GM10847 (cell line): ENCODE results near the gene DNAJB11.

ENCODE experiments used
- POLR2A ChIP-seq: IDR thresholded peaks from 2 replicates; pipeline ENCODE4 v1.6.1; 2011; ENCODE audit not compliant: insufficient read length; ENCODE audit errors: extremely low read depth

DNAJB11 gene

GRCh38 chr3:186605561-186606545, 35.3 kb downstream of the DNAJB11 start:
- TF ChIP-seq POLR2A = no peak

- no peak for TF ChIP-seq POLR2A
These were observed 38.2 kb downstream of the DNAJB11 start for GRCh38 chr3:186608624-186609215.

- no peak for TF ChIP-seq POLR2A
These were observed 38.8 kb downstream of the DNAJB11 start for GRCh38 chr3:186609247-186609868.

DNA sequence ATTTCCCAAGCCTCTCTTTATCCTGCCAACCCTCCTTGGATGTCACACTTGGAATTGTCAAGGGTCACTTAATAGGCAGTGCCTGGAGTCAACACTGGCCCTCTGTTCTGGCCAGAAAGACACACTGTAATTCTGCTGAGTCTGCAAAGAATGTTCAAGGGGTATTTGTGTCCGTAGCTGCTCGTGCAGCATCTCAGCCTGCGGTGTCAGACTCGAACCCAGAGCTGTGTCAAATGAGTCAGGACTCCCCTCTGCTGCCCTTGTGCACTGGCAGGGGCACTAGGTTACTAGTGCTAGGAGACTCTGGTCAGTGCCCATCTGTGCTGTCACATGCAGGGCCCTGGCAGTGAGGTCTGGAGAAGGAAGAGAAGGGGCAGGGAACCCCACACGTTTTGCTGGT, 41.5 kb downstream of the DNAJB11 start:
- no peak for TF ChIP-seq POLR2A

DNA sequence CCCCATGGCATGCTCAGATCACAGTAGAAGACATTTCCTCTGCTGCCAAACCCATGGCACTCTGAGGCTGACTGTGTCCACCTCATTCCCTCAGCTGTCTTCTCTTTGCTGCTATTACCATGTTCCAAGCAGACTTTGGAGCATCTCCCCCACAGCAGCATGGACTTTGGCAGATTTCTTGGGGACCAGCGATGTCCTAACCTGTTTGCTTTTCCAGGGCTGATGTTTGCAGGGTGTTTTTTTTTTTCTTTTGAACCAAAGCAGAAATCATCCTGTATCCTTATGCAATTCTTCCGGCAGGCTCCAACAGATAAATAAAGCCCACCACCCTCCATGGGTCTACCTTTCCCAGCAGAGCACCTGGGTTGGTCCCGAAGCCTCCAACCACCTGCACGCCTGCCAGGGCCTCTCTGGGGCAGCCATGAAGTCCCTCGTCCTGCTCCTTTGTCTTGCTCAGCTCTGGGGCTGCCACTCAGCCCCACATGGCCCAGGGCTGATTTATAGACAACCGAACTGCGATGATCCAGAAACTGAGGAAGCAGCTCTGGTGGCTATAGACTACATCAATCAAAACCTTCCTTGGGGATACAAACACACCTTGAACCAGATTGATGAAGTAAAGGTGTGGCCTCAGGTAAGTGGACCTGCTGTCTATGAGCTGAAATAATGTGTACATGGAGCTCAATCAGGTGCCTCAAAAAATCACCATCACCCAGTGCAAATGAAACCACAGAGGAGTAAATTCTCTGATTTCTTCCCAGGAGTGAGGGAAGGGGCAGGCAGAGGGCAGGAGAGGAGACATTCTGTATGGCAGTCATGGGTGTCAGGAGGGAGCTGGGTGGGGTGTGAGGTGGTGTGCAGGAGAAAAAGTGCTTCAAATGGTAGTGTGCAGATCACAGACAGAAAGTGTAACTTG, 42.5 kb downstream of the DNAJB11 start, which contains the start of gene AHSG:
Gene AHSG (plus strand): TSS at position 340 of the 916 bp plus-strand sequence. CDS start 82 bp downstream, at position 422.
- TF ChIP-seq POLR2A = no peak

DNA sequence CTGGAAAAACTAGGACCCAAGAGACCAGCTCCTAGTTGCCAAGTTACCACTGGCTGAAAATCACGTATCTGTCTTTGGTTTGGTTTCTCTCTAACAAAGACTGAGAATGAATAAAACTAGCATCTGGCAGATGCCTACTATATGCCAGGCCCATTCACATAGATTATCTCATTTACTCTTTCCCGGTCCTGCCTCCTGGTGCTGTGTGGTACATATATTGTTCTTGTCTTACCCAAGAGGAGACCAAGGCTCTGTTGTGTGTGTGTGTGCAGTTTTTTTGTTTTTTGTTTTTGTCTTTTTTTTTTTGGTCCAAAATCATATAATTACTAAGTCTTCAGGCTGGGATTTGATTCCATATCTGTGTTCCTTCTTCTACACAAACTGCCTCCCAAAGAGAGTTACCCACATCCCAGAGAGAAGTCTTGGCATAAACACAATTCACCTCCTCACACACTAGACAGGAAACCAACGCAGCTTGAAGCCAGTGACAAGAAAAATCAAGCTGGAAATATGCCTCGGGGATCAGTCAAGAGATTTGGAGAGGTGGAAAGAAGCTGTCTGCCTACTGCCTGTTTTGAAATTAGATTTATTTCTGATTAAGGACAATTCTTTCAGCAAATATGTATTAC, 43.2 kb downstream of the DNAJB11 start:
- TF ChIP-seq POLR2A = no peak

GRCh38 chr3:186614266-186614596, 43.7 kb downstream of the DNAJB11 start:
- TF ChIP-seq POLR2A = no peak

GRCh38 chr3:186614597-186615483, 44.3 kb downstream of the DNAJB11 start:
- TF ChIP-seq POLR2A = no peak

- no peak for TF ChIP-seq POLR2A
These were observed 45.7 kb downstream of the DNAJB11 start for GRCh38 chr3:186616299-186616617.

- TF ChIP-seq POLR2A = no peak
These were observed 46.8 kb downstream of the DNAJB11 start for GRCh38 chr3:186617036-186617946.

DNA sequence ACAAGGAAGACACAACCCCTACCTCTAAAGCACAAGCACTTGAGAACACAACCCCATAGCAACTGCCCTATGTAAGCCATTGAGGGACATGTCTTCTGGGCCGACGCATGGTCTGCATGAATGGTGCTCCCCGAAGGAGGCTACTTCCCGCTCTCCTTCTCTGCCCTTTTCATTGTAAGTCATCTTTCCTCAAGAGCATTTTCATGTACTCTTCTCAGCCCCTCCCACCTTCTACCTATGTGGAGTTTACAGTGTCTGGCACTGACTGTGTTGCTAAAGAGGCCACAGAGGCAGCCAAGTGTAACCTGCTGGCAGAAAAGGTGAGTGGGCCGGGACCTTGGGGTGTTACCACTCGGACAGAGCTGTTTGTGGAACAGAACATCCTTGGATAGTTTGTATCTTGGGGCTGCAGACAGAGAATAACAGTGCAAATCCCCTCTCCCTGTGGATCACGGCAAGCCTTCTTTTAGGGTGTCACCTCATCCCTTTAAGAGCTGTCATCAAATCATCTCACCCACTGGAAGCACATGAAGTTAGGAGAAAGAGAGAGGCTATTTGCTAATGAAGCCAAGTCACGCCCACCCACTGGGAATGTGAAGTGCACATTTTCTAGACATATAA, 47.9 kb downstream of the DNAJB11 start:
- no peak for TF ChIP-seq POLR2A

GRCh38 chr3:186619787-186620212, 49.3 kb downstream of the DNAJB11 start:
- TF ChIP-seq POLR2A = no peak
